ENCODE results near the gene RPL34.

DNA sequence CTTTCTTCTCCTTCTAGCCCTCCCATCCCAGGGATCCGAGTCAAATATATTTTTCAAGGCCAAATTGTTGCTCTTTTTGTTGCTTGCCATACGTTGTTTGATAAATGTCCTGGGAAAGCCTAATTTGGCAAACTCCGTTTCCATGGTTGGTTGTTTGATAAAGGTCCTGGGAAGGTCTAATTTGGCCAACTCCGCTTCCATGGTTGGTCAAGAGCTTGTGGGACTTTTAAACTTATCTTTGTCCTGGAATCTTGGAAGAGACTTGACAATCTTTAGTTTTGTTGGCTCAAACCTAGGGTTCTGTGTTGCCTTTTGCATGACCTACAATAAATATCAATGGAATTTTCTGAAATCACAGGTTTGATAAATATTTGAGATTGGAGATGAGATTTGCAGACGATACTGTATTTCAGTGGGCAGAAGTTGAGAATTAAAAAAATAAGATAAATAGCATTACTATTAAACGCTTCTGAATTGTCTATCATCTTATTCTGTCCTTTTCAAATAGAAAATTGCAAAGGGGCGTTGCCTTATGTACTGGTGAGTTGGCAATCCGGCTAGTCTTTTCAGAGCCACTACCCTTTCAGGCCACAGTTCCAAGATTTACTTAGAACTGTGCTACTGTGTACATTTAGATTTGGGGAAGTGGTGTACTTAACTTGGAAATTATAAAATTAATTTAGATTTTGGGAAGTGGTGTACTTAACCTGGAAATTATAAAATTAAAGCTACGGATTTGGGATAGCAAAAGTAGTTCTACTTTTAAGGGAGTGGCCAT lies 30.8 kb downstream of the RPL34 start:
- TF ChIP-seq, protein P1, sequence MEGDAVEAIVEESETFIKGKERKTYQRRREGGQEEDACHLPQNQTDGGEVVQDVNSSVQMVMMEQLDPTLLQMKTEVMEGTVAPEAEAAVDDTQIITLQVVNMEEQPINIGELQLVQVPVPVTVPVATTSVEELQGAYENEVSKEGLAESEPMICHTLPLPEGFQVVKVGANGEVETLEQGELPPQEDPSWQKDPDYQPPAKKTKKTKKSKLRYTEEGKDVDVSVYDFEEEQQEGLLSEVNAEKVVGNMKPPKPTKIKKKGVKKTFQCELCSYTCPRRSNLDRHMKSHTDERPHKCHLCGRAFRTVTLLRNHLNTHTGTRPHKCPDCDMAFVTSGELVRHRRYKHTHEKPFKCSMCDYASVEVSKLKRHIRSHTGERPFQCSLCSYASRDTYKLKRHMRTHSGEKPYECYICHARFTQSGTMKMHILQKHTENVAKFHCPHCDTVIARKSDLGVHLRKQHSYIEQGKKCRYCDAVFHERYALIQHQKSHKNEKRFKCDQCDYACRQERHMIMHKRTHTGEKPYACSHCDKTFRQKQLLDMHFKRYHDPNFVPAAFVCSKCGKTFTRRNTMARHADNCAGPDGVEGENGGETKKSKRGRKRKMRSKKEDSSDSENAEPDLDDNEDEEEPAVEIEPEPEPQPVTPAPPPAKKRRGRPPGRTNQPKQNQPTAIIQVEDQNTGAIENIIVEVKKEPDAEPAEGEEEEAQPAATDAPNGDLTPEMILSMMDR (conservative IDR thresholded peaks at IDR 0.05 in 1 of 2, IDR thresholded peaks at IDR 0.05 in 1 of 2; ENCODE audit: extremely low read depth in 1 of 2, insufficient read depth in 1 of 2, low read depth in 1 of 2, low read length in 2 of 2), result no peak
- TF ChIP-seq EZH2 (IDR thresholded peaks at IDR 0.05; ENCODE audit: borderline replicate concordance, low read length), result no peak
